ENCODE data around the gene MYADML2. TPM values are rescaled to one million over a fixed set of nuclear protein-coding genes. Genes with fewer than 3 reads are reported as not detected.

MYADML2 gene
- total RNA-seq, 1 donor from 2014 or later = not detected

GRCh38 chr17:81916234-81917001, 30.6 kb downstream of the MYADML2 start:
- no peak for TF ChIP-seq CTCF (IDR thresholded peaks at IDR 0.05; ENCODE audit: unreplicated experiment)
- peak overlapping the region; percentile 76 for H3K4me3 Mint-ChIP-seq (ENCODE audit: unreplicated experiment)
- no peak overlapping the region for H3K27ac Mint-ChIP-seq (ENCODE audit: unreplicated experiment)
- peaks cover 30% of the 10 kb centered on the region for H3K36me3 Mint-ChIP-seq (ENCODE audit: low read depth, unreplicated experiment)
- peaks cover 4% of the 10 kb centered on the region for H3K4me1 Mint-ChIP-seq (ENCODE audit: unreplicated experiment)
- no peak for DNase-seq (ENCODE audit: low spot score)
- H3K9me3 Mint-ChIP-seq (ENCODE audit: unreplicated experiment) = no peaks in the 10 kb centered on the region
- peaks cover 23% of the 10 kb centered on the region for H3K27me3 Mint-ChIP-seq (ENCODE audit: unreplicated experiment)

- no peak for DNase-seq (ENCODE audit: low spot score)
- no peak for TF ChIP-seq CTCF (IDR thresholded peaks at IDR 0.05; ENCODE audit: unreplicated experiment)
- Mint-ChIP-seq H3K27me3 (ENCODE audit: unreplicated experiment) (peaks cover 25% of the 10 kb centered on the region), H3K36me3 (ENCODE audit: low read depth, unreplicated experiment) (peaks cover 30% of the 10 kb centered on the region), H3K27ac (ENCODE audit: unreplicated experiment) (no peak overlapping the region), H3K9me3 (ENCODE audit: unreplicated experiment) (no peaks in the 10 kb centered on the region), H3K4me3 (ENCODE audit: unreplicated experiment) (no peak overlapping the region), H3K4me1 (ENCODE audit: unreplicated experiment) (peaks cover 4% of the 10 kb centered on the region)
Measured at GRCh38 chr17:81915331-81915730, 31.7 kb downstream of the MYADML2 start.

GRCh38 chr17:81914103-81914850, 32.8 kb downstream of the MYADML2 start:
- H3K9me3 Mint-ChIP-seq (ENCODE audit: unreplicated experiment) = no peaks in the 10 kb centered on the region
- H3K27me3 Mint-ChIP-seq (ENCODE audit: unreplicated experiment) = peaks cover 25% of the 10 kb centered on the region
- H3K4me3 Mint-ChIP-seq (ENCODE audit: unreplicated experiment) = no peak overlapping the region
- H3K4me1 Mint-ChIP-seq (ENCODE audit: unreplicated experiment) = peaks cover 4% of the 10 kb centered on the region
- DNase-seq (ENCODE audit: low spot score) = no peak
- TF ChIP-seq CTCF (IDR thresholded peaks at IDR 0.05; ENCODE audit: unreplicated experiment) = no peak
- peaks cover 27% of the 10 kb centered on the region for H3K36me3 Mint-ChIP-seq (ENCODE audit: low read depth, unreplicated experiment)
- H3K27ac Mint-ChIP-seq (ENCODE audit: unreplicated experiment) = no peak overlapping the region

- peak overlapping the region; percentile 68 for H3K27ac Mint-ChIP-seq (ENCODE audit: unreplicated experiment)
- no peak for DNase-seq (ENCODE audit: low spot score)
- H3K27me3 Mint-ChIP-seq (ENCODE audit: unreplicated experiment) = peaks cover 25% of the 10 kb centered on the region
- peak overlapping the region; percentile 84 for H3K4me3 Mint-ChIP-seq (ENCODE audit: unreplicated experiment)
- no peak for TF ChIP-seq CTCF (IDR thresholded peaks at IDR 0.05; ENCODE audit: unreplicated experiment)
- peaks cover 4% of the 10 kb centered on the region for H3K4me1 Mint-ChIP-seq (ENCODE audit: unreplicated experiment)
- peaks cover 22% of the 10 kb centered on the region for H3K36me3 Mint-ChIP-seq (ENCODE audit: low read depth, unreplicated experiment)
- no peaks in the 10 kb centered on the region for H3K9me3 Mint-ChIP-seq (ENCODE audit: unreplicated experiment)
Measured at GRCh38 chr17:81913394-81914102, 33.5 kb downstream of the MYADML2 start.

All from endothelial cell (in vitro differentiated cells).